Activated CD4-positive, alpha-beta T cell treated with anti-CD3 and anti-CD28 coated beads, Interleukin-2, Interleukin-4, amounts not matched to agents 100 ng/mL and 50 ng/mL, durations not matched to agents 16 hours and 8 hours (primary cell): ENCODE measurements around the gene PTMA.
A peak's percentile ranks its signal among the peaks of the same experiment; 100 is the strongest.
"Not testable (repeated sequence)": the region's sequence is repeated elsewhere in the genome, so short reads cannot be mapped to it uniquely, and the experiment has no call there.

Source experiments
- DNase-seq: peaks from one replicate; pipeline ENCODE4 v3.0.0-alpha.2; 2020; ENCODE audit warnings: low spot score

PTMA gene, protein sequence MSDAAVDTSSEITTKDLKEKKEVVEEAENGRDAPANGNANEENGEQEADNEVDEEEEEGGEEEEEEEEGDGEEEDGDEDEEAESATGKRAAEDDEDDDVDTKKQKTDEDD

GRCh38 chr2:231707927-231708772 lies at the start of gene PTMA:
PTMA (plus strand) TSS chr2:231708525; CDS start chr2:231708707, 182 bp downstream.
- peak; percentile 100 for DNase-seq

DNA sequence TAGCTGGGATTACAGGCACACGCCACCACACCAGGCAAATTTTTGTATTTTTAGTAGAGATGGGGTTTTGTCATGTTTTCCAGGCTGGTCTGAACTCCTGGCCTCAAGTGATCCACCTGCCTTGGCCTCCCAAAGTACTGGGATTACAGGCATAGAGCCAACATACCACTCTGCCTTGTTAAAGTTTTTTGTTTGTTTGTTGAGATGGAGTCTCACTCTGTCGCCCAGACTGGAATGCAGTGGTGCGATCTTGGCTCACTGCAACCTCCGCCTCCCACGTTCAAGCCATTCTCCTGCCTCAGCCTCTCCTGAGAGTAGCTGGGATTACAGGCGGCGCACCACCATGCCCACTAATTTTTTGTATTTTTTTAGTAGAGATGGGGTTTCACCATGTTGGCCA lies 48.3 kb upstream of the PTMA start:
- DNase-seq: not testable (repeated sequence)

GRCh38 chr2:231660860-231661259 lies 47.5 kb upstream of the PTMA start:
- DNase-seq: no peak

DNA sequence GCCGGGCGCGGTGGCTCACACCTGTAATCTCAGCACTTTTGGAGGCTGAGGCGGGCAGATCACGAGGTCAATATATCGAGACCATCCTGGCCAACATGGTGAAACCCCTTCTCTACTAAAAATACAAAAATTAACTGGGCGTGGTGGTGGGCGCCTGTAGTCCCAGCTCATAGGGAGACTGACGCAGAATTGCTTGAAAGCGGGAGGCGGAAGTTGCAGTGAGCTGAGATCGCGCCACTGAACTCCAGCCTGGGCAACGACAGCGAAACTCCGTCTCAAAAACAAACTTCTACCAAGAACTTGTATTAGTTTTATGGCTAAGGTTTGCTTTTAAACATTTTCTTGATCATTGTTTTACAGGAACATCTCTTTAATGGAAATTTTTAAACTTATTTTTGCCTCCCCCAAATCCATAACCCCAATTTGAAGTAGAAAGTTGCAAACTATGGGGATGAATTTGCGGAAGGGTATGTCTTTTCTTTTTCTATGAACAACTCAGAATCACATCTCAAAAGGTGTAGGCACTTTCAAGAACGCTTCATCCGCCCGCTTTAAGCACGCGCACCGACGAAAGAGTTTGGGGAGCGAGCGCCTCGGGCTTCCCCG lies 46.8 kb upstream of the PTMA start:
- no peak for DNase-seq

- DNase-seq: peak; percentile 98
Observed at GRCh38 chr2:231662028-231662810, 46.1 kb upstream of the PTMA start.

DNA sequence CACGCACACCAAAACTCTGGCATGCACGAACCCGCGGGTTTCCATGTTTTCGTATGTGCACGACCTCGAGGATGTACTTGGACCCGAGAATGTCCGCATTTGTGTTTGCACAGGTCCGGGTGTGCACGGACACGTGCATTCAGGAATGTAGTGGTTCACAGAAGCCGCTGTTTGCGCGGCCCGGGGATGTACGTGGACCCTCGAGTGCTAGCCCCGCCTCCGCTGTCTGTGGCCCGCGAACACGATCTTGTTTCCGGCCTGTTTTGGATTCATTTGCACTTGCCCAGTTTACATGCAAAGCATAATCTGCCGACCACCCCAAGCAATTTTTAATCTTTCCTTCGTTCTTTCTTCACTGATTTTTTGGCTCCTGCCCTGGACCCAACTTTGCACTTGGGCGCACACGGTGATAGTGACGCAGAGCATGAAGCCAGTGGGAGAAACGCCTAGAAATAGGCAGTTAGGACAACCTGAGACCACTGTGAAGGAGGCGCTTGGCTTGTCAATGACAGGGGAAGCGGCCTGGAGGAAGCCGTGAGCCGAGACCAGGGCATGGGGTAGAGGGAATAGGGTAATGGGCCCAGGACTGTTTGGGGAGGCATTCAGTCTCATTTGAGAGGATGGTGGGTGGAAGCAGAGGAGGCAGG lies 45.4 kb upstream of the PTMA start:
- DNase-seq: no peak

- no peak for DNase-seq
Observed at GRCh38 chr2:231663458-231664212, 44.7 kb upstream of the PTMA start.

- no peak for DNase-seq
Observed at GRCh38 chr2:231664727-231665126, 43.6 kb upstream of the PTMA start.

DNA sequence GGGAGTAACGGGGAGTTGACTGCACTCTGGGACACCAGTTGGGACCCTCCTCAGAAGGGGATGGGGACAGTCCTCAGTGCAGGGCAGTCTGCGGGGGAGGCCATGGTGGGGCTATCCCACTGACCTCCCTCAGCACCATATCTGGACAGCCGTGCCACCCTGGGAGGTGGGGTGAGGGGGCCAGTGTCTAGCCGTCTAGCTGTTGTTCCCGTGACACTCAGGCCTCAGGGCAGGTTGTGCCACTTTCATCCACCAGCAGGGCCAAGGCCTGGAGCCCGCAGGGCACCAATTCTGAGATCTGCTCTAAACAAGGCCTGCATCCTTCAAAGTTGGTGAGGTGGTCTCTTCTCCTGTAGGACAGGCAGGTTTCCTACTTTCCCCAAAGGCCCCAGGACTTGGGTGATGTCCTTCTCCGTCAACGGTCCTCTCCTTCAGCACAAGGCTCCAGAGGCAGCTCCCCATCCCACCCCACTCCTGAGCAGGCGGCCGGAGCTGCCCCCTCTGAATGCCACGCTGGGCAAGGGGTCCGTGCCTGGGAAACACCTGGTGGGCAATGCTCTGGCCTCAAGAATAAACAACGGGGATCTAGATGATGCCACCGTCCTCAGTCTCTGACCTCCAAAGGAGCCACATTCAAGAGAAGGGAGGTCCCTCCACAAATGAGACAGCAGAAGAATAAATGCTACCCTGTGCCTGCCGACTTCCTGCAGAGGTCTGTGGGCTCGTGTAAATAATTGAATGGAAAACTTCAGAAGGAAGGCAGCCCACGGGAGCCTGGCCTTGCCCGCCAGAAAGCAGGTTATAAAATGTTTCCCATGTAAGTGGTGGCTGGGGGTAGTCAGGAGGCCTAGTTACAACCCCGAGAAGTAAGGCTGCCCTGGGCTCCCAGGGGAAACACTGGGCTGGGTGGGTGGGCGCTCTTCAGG lies 42.8 kb upstream of the PTMA start:
- DNase-seq: no peak

GRCh38 chr2:231666171-231667095 lies 41.9 kb upstream of the PTMA start:
- no peak for DNase-seq

- no peak for DNase-seq
Observed at GRCh38 chr2:231667096-231667427, 41.3 kb upstream of the PTMA start.

DNA sequence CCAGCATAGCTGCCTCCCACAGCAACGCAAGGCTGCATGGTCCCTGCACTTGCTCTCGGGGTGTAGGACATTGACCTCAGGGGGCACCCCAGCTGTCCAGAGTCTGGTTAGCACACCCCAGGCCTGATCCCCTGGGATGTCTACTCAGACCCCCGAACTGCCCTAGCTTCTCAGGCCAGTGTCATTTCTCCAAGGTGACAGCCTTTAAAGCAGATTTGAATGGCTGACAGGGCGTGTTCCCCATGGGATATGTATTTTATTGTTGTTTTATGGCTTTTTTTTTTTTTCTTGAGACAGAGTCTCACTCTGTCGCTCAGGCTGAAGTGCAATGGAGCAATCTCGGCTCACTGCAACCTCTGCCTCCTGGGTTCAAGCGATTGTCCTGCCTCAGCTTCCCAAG lies 40.8 kb upstream of the PTMA start:
- DNase-seq: no peak

GRCh38 chr2:231668981-231669380 lies 39.3 kb upstream of the PTMA start:
- DNase-seq: no peak

- DNase-seq: no peak
Observed at GRCh38 chr2:231671270-231672050, 36.9 kb upstream of the PTMA start.

GRCh38 chr2:231672617-231673347 lies 35.5 kb upstream of the PTMA start:
- no peak for DNase-seq

DNA sequence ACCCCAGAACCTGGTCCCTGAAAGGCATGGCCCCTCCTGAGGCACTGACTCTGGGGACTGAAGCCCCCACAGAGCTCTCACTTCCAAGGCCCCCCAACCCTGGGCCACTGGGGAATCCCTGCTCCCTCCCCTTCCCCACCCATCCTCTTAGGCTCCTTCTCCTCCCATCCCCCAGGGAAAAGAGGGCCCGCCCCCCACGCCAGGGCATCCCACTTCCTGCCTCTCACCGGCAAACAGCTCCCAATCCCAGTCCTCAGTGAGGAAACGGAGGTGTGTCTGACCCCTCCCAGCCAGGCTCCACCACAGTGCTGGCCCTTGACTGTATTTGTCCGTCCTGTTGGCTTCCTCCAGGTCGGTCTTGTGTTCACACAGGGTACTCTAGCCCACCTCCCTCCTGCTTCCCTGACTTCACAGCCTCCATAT lies 35.0 kb upstream of the PTMA start:
- DNase-seq: no peak

- peak; percentile 61 for DNase-seq
Observed at GRCh38 chr2:231674587-231675338, 33.6 kb upstream of the PTMA start.
